RWPE2 (cell line): Measurements from ENCODE around the gene CAPN10.
A peak's percentile ranks its signal among the peaks of the same experiment; 100 is the strongest.

Source experiments
- ATAC-seq: fragments of 200-7000 bp; cut with Tn5 transposase; 3 replicates; pipeline ENCODE4 v1.9.1; 2021; ENCODE audit warnings: low read depth
- DNase-seq: peaks from one replicate; pipeline ENCODE4 v3.0.0-alpha.2; 2020; ENCODE audit warnings: low spot score
- H3K27ac ChIP-seq: fragments of 450-650 bp; 2 replicates; pipeline ENCODE4 v1.5.1; 2017; ENCODE audit warnings: mild to moderate bottlenecking; ENCODE audit not compliant: poor library complexity, severe bottlenecking
- H3K27me3 ChIP-seq: fragments of 250-450 bp; sonication (Bioruptor Pico); 2 replicates; pipeline ENCODE4 v1.5.1; 2021; ENCODE audit warnings: mild to moderate bottlenecking, moderate library complexity; ENCODE audit not compliant: insufficient read depth, poor library complexity, severe bottlenecking
- H3K36me3 ChIP-seq: fragments of 250-450 bp; sonication (Bioruptor Pico); 2 replicates; pipeline ENCODE4 v1.5.1; 2020; ENCODE audit warnings: low read depth, mild to moderate bottlenecking, moderate library complexity
- H3K4me1 ChIP-seq: fragments of 250-450 bp; sonication (Bioruptor Pico); 2 replicates; pipeline ENCODE4 v1.5.1; 2021; ENCODE audit warnings: mild to moderate bottlenecking, moderate library complexity; ENCODE audit not compliant: insufficient read depth, poor library complexity, severe bottlenecking
- H3K4me3 ChIP-seq: fragments of 250-450 bp; sonication (Bioruptor Pico); 2 replicates; pipeline ENCODE4 v1.5.1; 2021; ENCODE audit warnings: mild to moderate bottlenecking, moderate library complexity; ENCODE audit not compliant: severe bottlenecking
- H3K9me3 ChIP-seq: fragments of 250-450 bp; sonication (Bioruptor Pico); 2 replicates; pipeline ENCODE4 v1.5.1; 2021; ENCODE audit warnings: mild to moderate bottlenecking, moderate library complexity; ENCODE audit not compliant: severe bottlenecking
- CTCF ChIP-seq: fragments of 450-650 bp; IDR thresholded peaks from one replicate; pipeline ENCODE4 v1.5.1; 2017; ENCODE audit warnings: mild to moderate bottlenecking, moderate library complexity; ENCODE audit not compliant: poor library complexity, severe bottlenecking

Gene CAPN10

GRCh38 chr2:240570531-240571313, 15.8 kb upstream of the CAPN10 start:
- ATAC-seq (no peak), DNase-seq (peak; percentile 49)
- no peak overlapping the region for H3K4me3 ChIP-seq
- no peaks in the 10 kb centered on the region for H3K27me3 ChIP-seq
- no peak overlapping the region for H3K27ac ChIP-seq
- peaks cover 14% of the 10 kb centered on the region for H3K4me1 ChIP-seq
- no peak for TF ChIP-seq CTCF
- H3K36me3 ChIP-seq: no peaks in the 10 kb centered on the region; the same call in 1 of the 2 replicates
- H3K9me3 ChIP-seq: no peaks in the 10 kb centered on the region

- no peaks in the 10 kb centered on the region for H3K27me3 ChIP-seq
- no peaks in the 10 kb centered on the region for H3K9me3 ChIP-seq
- no peak for TF ChIP-seq CTCF
- peaks cover under 1% of the 10 kb centered on the region; the same call in 1 of the 2 replicates for H3K36me3 ChIP-seq
- no peak for ATAC-seq
- H3K4me3 ChIP-seq: no peak overlapping the region
- peaks cover 9% of the 10 kb centered on the region for H3K4me1 ChIP-seq
- H3K27ac ChIP-seq: no peak overlapping the region
- DNase-seq: peak; percentile 38
Measured at GRCh38 chr2:240571314-240571973, 15.1 kb upstream of the CAPN10 start.

- no peaks in the 10 kb centered on the region for H3K9me3 ChIP-seq
- peak; percentile 60 for DNase-seq
- no peak overlapping the region for H3K27ac ChIP-seq
- no peak for TF ChIP-seq CTCF
- H3K4me3 ChIP-seq: no peak overlapping the region
- H3K4me1 ChIP-seq: peaks cover under 1% of the 10 kb centered on the region
- no peaks in the 10 kb centered on the region for H3K27me3 ChIP-seq
- H3K36me3 ChIP-seq: peaks cover 6% of the 10 kb centered on the region; the same call in 1 of the 2 replicates
- ATAC-seq: no peak
Measured at GRCh38 chr2:240572141-240573031, 14.1 kb upstream of the CAPN10 start.

- no peak overlapping the region for H3K27ac ChIP-seq
- DNase-seq: peak; percentile 52
- H3K4me3 ChIP-seq: no peak overlapping the region
- no peaks in the 10 kb centered on the region for H3K9me3 ChIP-seq
- no peaks in the 10 kb centered on the region for H3K4me1 ChIP-seq
- peaks cover 12% of the 10 kb centered on the region for H3K36me3 ChIP-seq
- no peak for ATAC-seq
- no peaks in the 10 kb centered on the region for H3K27me3 ChIP-seq
- no peak for TF ChIP-seq CTCF
Measured at GRCh38 chr2:240573071-240573515, 13.4 kb upstream of the CAPN10 start.
